CD14-positive monocyte (primary cell): ENCODE data around the gene STARD7. TPM values are rescaled to one million over a fixed set of nuclear protein-coding genes. Genes with fewer than 3 reads are reported as not detected.

Experiments
- DNase-seq, 3 donors: peaks; one replicate each; pipeline ENCODE4 v3.0.0-alpha.2; 2011 to 2022
- H2AFZ ChIP-seq: 2 replicates; pipeline ENCODE4 v1.6.0; 2012; ENCODE audit warnings: mild to moderate bottlenecking, low read depth, low read length, inconsistent platforms; ENCODE audit not compliant: insufficient read depth, poor library complexity, severe bottlenecking
- H3K27ac ChIP-seq, 2 donors: 1 replicate in 1 of 2; 2 replicates in 1 of 2; pipeline ENCODE4 v1.5.1; 2012 to 2013; ENCODE audit warnings: low read length in 2 of 2, control low read depth in 1 of 2, inconsistent platforms in 1 of 2, low read depth in 1 of 2, mild to moderate bottlenecking in 1 of 2
- H3K27me3 ChIP-seq, 2 donors: one replicate each; pipeline versions ENCODE4 v1.6.0 to v1.6.1; 2011 to 2013; ENCODE audit warnings: low read length in 2 of 2; ENCODE audit not compliant: control insufficient read depth in 2 of 2, insufficient read depth in 2 of 2
- H3K36me3 ChIP-seq, 2 donors: replicated peaks in 1 of 2; 1 replicate in 1 of 2; 2 replicates in 1 of 2; pipeline versions ENCODE4 v1.5.1 to v1.6.1; 2012 to 2013; ENCODE audit warnings: low read length in 2 of 2, control low read depth in 1 of 2, inconsistent platforms in 1 of 2, mild to moderate bottlenecking in 1 of 2; ENCODE audit not compliant: insufficient read depth in 2 of 2, control insufficient read depth in 1 of 2
- H3K4me1 ChIP-seq, 2 donors: 1 replicate in 1 of 2; 2 replicates in 1 of 2; pipeline versions ENCODE4 v1.5.1 to v1.6.1; 2012 to 2013; ENCODE audit warnings: low read length in 2 of 2, control low read depth in 1 of 2, inconsistent platforms in 1 of 2, mild to moderate bottlenecking in 1 of 2, moderate library complexity in 1 of 2; ENCODE audit not compliant: insufficient read depth in 2 of 2, control insufficient read depth in 1 of 2
- H3K4me2 ChIP-seq: replicated peaks from 2 replicates; pipeline ENCODE3; 2012; ENCODE audit warnings: low read length, moderate library complexity, mild to moderate bottlenecking; ENCODE audit not compliant: poor library complexity, severe bottlenecking; ENCODE audit errors: extremely low read depth
- H3K4me3 ChIP-seq, 3 experiments: fragments of 200-600 bp in 1 of 3; sonication (generic) in 1 of 3; replicated peaks in 1 of 3; 1 replicate in 2 of 3; 2 replicates in 1 of 3; pipeline ENCODE4 v1.5.1; 2011 to 2013; ENCODE audit warnings: low read length in 3 of 3, mild to moderate bottlenecking in 3 of 3, control low read depth in 2 of 3, low read depth in 2 of 3, inconsistent platforms in 1 of 3, moderate library complexity in 1 of 3
- H3K79me2 ChIP-seq: 2 replicates; pipeline ENCODE4 v1.6.0; 2012; ENCODE audit warnings: mild to moderate bottlenecking, control low read depth, inconsistent platforms, low read length, moderate library complexity; ENCODE audit not compliant: insufficient read depth
- H3K9ac ChIP-seq: 2 replicates; pipeline ENCODE4 v1.6.0; 2017; ENCODE audit warnings: low read length, mild to moderate bottlenecking; ENCODE audit not compliant: insufficient read depth, poor library complexity, severe bottlenecking
- H3K9me3 ChIP-seq, 2 donors: replicated peaks in 1 of 2; 1 replicate in 1 of 2; 2 replicates in 1 of 2; pipeline versions ENCODE4 v1.5.1 to v1.6.1; 2012 to 2013; ENCODE audit warnings: low read length in 2 of 2, control low read depth in 1 of 2; ENCODE audit not compliant: control insufficient read depth in 1 of 2, insufficient read depth in 1 of 2
- H4K20me1 ChIP-seq: 2 replicates; pipeline ENCODE4 v1.6.0; 2012; ENCODE audit warnings: mild to moderate bottlenecking, low read length, control low read depth, moderate library complexity; ENCODE audit not compliant: insufficient read depth
- H3K27ac Mint-ChIP-seq, 7 donors: one replicate each; pipeline ENCODE4 v1.8.0; 2020; ENCODE audit warnings: mild to moderate bottlenecking in 7 of 7, mixed read lengths in 7 of 7, moderate library complexity in 6 of 7, inconsistent platforms in 2 of 7
- H3K27me3 Mint-ChIP-seq, 3 donors: one replicate each; pipeline ENCODE4 v1.8.0; 2021 to 2022; ENCODE audit warnings: low read depth in 3 of 3, mild to moderate bottlenecking in 3 of 3, mixed read lengths in 3 of 3, moderate library complexity in 3 of 3, inconsistent platforms in 1 of 3
- H3K36me3 Mint-ChIP-seq, 2 donors: one replicate each; pipeline ENCODE4 v1.8.0; 2020; ENCODE audit warnings: mixed read lengths in 2 of 2, inconsistent platforms in 1 of 2, mild to moderate bottlenecking in 1 of 2
- H3K4me1 Mint-ChIP-seq: one replicate; pipeline ENCODE4 v1.8.0; 2020; ENCODE audit warnings: mild to moderate bottlenecking, mixed read lengths
- H3K4me3 Mint-ChIP-seq, 2 donors: one replicate each; pipeline ENCODE4 v1.8.0; 2020; ENCODE audit warnings: mild to moderate bottlenecking in 2 of 2, mixed read lengths in 2 of 2, moderate library complexity in 1 of 2
- H3K9me3 Mint-ChIP-seq, 7 donors: one replicate each; pipeline ENCODE4 v1.8.0; 2020 to 2022; ENCODE audit warnings: mixed read lengths in 7 of 7, mild to moderate bottlenecking in 6 of 7, moderate library complexity in 6 of 7, inconsistent platforms in 2 of 7
- WGBS: methylation state at CpG from one replicate; pipeline ENCODE4 v1.1.5; 2013; ENCODE audit warnings: missing lambda C conversion rate; ENCODE audit not compliant: insufficient coverage; 5-methylcytosine and 5-hydroxymethylcytosine counted together
- intact Hi-C, 2 donors: fragments of 100-400 bp; cut with micrococcal nuclease; formaldehyde crosslinking; loops; one replicate each; pipeline versions ENCODE4 v1.15.0 to v1.15.1; 2023
- polyA plus RNA-seq, 3 donors: library from polyadenylated mRNA; depleted of rRNA in 1 of 3; unstranded in 2 of 3; stranded (reverse) in 1 of 3; fragments of 300-500 nt in 2 of 3; fragments of >200 nt in 1 of 3; fragmentation: Illumina TruSeq in 2 of 3; gene quantifications; 1 replicate in 2 of 3; 2 replicates in 1 of 3; pipeline ENCODE4 v1.2.3, GENCODE V29; 2012 to 2021
- TF ChIP-seq, protein P1 (sequence below): fragments of 200-600 bp; IDR thresholded peaks from one replicate; pipeline ENCODE4 v1.8.0; 2022; ENCODE audit warnings: antibody characterized with exemption, mild to moderate bottlenecking

STARD7 gene
- polyA plus RNA-seq, 3 donors, result 38.0 to 179 (median 172) TPM

DNA sequence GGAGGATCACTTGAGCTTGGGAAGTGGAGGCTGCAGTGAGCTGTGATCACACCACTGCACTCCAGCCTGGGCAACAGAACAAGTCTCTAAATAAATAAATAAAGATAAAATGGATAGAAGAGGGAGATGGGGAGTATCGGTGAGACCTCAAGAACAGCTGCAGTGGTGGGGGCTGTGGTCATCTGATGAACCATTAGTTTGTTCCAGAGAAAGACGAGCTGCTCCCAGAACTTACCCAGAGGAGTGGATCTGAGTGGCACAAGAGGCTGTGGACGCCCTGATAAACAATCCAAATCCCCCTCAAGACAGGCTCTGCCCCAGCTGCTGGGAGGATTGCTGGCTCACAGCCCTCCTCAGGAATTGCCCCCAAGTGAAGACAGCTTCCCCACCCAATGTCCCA lies 30.5 kb upstream of the STARD7 start:
- DNase-seq, result no peak
- Histone ChIP-seq H3K9ac (no peak overlapping the region), H3K27me3 (no peaks in the 10 kb centered on the region), H3K4me3 (no peak overlapping the region), H2AFZ (no peak overlapping the region), H3K36me3 (peaks cover 2 to 31% of the 10 kb centered on the region in 2 donors), H3K27ac (peak overlapping the region in 1 of 2 donors; percentile 97), H4K20me1 (no peaks in the 10 kb centered on the region), H3K9me3 (no peaks in the 10 kb centered on the region), H3K4me1 (peaks cover 53 to 60% of the 10 kb centered on the region in 2 donors), H3K79me2 (peaks cover 26% of the 10 kb centered on the region), H3K4me2 (no peak overlapping the region)
- Mint-ChIP-seq H3K36me3 (peaks cover 12 to 35% of the 10 kb centered on the region in 2 donors), H3K4me3 (no peak overlapping the region), H3K4me1 (peaks cover 53% of the 10 kb centered on the region), H3K9me3 (peaks cover 0 to 3% (median 0%) of the 10 kb centered on the region in 7 donors), H3K27me3 (no peaks in the 10 kb centered on the region), H3K27ac (peak overlapping the region in 2 of 7 donors; percentile 2 to 6)
- intact Hi-C loops, result no loop called here
- 89% methylated on average over 1 of the region's 3 CpGs for WGBS
- TF ChIP-seq, protein P1, sequence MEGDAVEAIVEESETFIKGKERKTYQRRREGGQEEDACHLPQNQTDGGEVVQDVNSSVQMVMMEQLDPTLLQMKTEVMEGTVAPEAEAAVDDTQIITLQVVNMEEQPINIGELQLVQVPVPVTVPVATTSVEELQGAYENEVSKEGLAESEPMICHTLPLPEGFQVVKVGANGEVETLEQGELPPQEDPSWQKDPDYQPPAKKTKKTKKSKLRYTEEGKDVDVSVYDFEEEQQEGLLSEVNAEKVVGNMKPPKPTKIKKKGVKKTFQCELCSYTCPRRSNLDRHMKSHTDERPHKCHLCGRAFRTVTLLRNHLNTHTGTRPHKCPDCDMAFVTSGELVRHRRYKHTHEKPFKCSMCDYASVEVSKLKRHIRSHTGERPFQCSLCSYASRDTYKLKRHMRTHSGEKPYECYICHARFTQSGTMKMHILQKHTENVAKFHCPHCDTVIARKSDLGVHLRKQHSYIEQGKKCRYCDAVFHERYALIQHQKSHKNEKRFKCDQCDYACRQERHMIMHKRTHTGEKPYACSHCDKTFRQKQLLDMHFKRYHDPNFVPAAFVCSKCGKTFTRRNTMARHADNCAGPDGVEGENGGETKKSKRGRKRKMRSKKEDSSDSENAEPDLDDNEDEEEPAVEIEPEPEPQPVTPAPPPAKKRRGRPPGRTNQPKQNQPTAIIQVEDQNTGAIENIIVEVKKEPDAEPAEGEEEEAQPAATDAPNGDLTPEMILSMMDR, result no peak

DNA sequence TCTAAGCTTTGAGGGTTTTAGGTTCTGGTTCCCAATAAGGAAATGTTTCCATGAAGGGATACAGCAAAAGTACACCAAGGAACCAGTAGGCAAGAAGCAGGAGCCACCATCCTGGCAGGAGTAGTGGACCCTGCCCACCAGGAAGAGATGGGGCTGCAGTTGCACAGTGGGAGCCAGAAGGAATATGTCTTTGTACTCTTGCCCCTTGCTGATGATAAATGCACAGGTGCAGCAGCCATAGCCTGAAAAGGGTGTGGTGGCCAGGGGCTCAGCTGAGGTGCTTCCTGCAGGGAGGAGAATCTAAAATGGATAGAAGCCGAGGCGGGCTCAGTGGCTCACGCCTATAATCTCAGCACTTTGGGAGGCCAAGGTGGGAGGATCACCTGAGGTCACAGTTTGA lies 29.6 kb upstream of the STARD7 start:
- no peaks in the 10 kb centered on the region for H3K9me3 ChIP-seq
- H4K20me1 ChIP-seq, result no peaks in the 10 kb centered on the region
- no peak overlapping the region for H3K4me3 ChIP-seq
- peaks cover 56 to 60% of the 10 kb centered on the region in 2 donors for H3K4me1 ChIP-seq
- peaks cover 21% of the 10 kb centered on the region for H3K79me2 ChIP-seq
- Mint-ChIP-seq H3K27ac (peak overlapping the region in 1 of 7 donors; percentile 68), H3K27me3 (no peaks in the 10 kb centered on the region), H3K4me3 (no peak overlapping the region), H3K36me3 (peaks cover 12 to 33% of the 10 kb centered on the region in 2 donors), H3K9me3 (peaks cover 0 to 3% (median 0%) of the 10 kb centered on the region in 7 donors), H3K4me1 (peaks cover 57% of the 10 kb centered on the region)
- intact Hi-C loops, result no loop called here
- no peak overlapping the region for H2AFZ ChIP-seq
- 90% methylated on average over 3 of the region's 3 CpGs for WGBS
- H3K27ac ChIP-seq, result no peak overlapping the region
- no peak overlapping the region for H3K4me2 ChIP-seq
- peaks cover 2 to 31% of the 10 kb centered on the region in 2 donors for H3K36me3 ChIP-seq
- H3K9ac ChIP-seq, result no peak overlapping the region
- no peaks in the 10 kb centered on the region for H3K27me3 ChIP-seq
- TF ChIP-seq, protein P1, result no peak
- DNase-seq, result no peak
